ENCODE measurements around the gene ABCA2. TPM values are rescaled to one million over a fixed set of nuclear protein-coding genes. Genes with fewer than 3 reads are reported as not detected.

Gene ABCA2
- total RNA-seq, 1 experiment from 2014 or later = 114 TPM

DNA sequence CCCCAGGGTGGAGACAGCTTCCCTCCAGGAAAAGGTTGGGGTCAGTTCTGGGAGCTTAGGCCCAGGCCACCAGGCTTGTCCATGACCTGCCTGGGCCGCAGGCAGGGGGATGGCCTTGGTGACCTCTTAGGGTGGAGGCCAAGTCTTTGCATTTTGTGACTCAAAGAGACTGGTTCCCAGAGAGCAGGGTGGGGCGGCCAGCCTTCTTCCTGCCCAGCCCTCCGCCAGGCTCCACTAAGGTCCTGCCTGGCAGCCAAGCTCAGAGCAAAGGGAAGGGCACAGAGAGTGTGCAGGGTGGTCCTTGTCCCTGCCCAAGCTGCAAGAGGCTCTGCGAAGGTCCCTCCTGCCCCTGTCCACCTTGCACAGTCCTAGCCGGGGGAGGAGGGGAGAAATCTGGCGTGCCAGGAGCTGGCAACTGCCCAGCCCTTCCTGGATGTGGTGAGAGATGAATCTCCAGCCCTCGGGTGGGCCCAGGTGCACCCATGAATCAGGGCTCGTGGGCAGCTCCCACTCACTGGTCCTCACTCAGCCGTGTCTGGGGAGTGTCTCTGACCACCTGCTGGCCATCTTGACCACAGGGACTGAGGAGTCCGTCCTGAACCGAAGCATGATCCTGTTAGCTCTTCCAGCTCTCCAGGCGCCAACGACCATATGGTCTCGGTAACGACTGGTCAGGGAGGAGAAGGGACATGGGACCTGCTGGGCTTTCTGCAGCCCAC, 53.1 kb downstream of the ABCA2 start:
- Histone ChIP-seq H3K9me2 (ENCODE audit: insufficient read depth) (no peaks in the 10 kb centered on the region), H4K20me1 (ENCODE audit: insufficient read depth) (no peaks in the 10 kb centered on the region), H3K9ac (ENCODE audit: low read length) (no peak overlapping the region), H2AFZ (ENCODE audit: low read depth, low read length, poor library complexity, severe bottlenecking) (no peak overlapping the region), H3K4me3 (replicated peaks in 1 of 2; ENCODE audit: low read depth in 1 of 2, low read length in 2 of 2) (no peak overlapping the region), H3K36me3 (ENCODE audit: control insufficient read depth in 1 of 2, insufficient read depth in 2 of 2, low read length in 2 of 2) (no peaks in the 10 kb centered on the region), H3K79me2 (ENCODE audit: insufficient read depth, low read length) (no peaks in the 10 kb centered on the region), H3K9me3 (ENCODE audit: control insufficient read depth in 1 of 2, insufficient read depth in 1 of 2, low read depth in 1 of 2, low read length in 2 of 2) (no peaks in the 10 kb centered on the region), H3K27me3 (ENCODE audit: insufficient read depth, low read length) (no peaks in the 10 kb centered on the region), H3K4me2 (ENCODE audit: low read length) (peak overlapping the region; percentile 32), H3K4me1 (ENCODE audit: control insufficient read depth in 1 of 2, insufficient read depth in 2 of 2, low read length in 2 of 2) (peaks cover 2 to 32% of the 10 kb centered on the region in 2 experiments; a peak in 3 of 4 replicates), H3K27ac (ENCODE audit: low read depth, low read length) (no peak overlapping the region; the same call in 1 of the 2 replicates)
- CTCF ChIA-PET = interaction anchor here (1.0 to 2.0 kb wide), 4 partner anchors 9 to 93 kb away, joined by 3 to 8 read pairs (median 6); partner anchors contain the start of gene PAXX
- intact Hi-C loops (cut with micrococcal nuclease) = no loop called here
- POLR2A ChIA-PET = no interaction called here
- DNase-seq (ENCODE audit: low read depth, low spot score) (no peak), ATAC-seq (no peak)
- RAD21 ChIA-PET (ENCODE audit: low non-redundant PET in 1 of 2, low total read pairs in 2 of 2, uncharacterized antibody in 2 of 2, unreplicated experiment in 2 of 2) = no interaction called here
- no TSS peak for BruUV-seq (replicated peaks)
- TF ChIP-seq JUND (IDR thresholded peaks at IDR 0.05) (no peak), EGR1 (IDR thresholded peaks at IDR 0.05; ENCODE audit: low read depth) (no peak), YY1 (IDR thresholded peaks at IDR 0.05; ENCODE audit: extremely low read depth, insufficient replicate concordance, low read depth, low read length) (no peak), MAX (IDR thresholded peaks at IDR 0.05) (no peak), SIN3A (IDR thresholded peaks at IDR 0.05; ENCODE audit: low read depth) (no peak), ZNF274 (IDR thresholded peaks at IDR 0.05; ENCODE audit: low read depth, low read length) (no peak), CBX3 (IDR thresholded peaks at IDR 0.05; ENCODE audit: low read depth) (no peak), ZBTB33 (IDR thresholded peaks at IDR 0.05; ENCODE audit: extremely low read depth, insufficient replicate concordance, low read length) (no peak), RAD21 (IDR thresholded peaks at IDR 0.05; ENCODE audit: low read depth) (no peak), CEBPB (IDR thresholded peaks at IDR 0.05; ENCODE audit: low read depth) (no peak), EZH2phosphoT487 (IDR thresholded peaks at IDR 0.05; ENCODE audit: borderline replicate concordance) (no peak)

Measured in HCT116 (cell line).